ENCODE data around the gene MTMR11. TPM values are rescaled to one million over a fixed set of nuclear protein-coding genes. Genes with fewer than 3 reads are reported as not detected.

MTMR11 gene
- total RNA-seq, 2 experiments from 2014 or later, result 1.7 to 2.2 TPM

- no peak within 1 kb of the TSS for H3K27ac Mint-ChIP-seq
- H3K4me1 Mint-ChIP-seq (ENCODE audit: low read depth), result peaks cover 29% of the 10 kb centered on the region
- intact Hi-C loops (cut with micrococcal nuclease), result loop anchor here (1.0 kb wide), 1 partner anchor 10 kb away; the partner anchor contains the start of gene SF3B4
- H3K4me3 Mint-ChIP-seq, result peak within 1 kb of the TSS; percentile 79
- POLR2A ChIA-PET, result interaction anchor here (1.5 kb wide), 1 partner anchor 30 kb away, joined by 3 read pairs; a partner anchor contains a TSS
- H3K27me3 Mint-ChIP-seq, result no peaks in the 10 kb centered on the region
- CTCF ChIA-PET, result no interaction called here
- DNase-seq, result peak; percentile 74
- H3K36me3 Mint-ChIP-seq, result peaks cover 13% of the 10 kb centered on the region
- no peaks in the 10 kb centered on the region for H3K9me3 Mint-ChIP-seq
Measured at GRCh38 chr1:149917571-149918144, 19.0 kb downstream of the MTMR11 start, which contains the start of gene SV2A. TSS of gene SV2A (minus strand) at chr1:149917844. CDS start at chr1:149913840, 4,004 bp downstream.

DNA sequence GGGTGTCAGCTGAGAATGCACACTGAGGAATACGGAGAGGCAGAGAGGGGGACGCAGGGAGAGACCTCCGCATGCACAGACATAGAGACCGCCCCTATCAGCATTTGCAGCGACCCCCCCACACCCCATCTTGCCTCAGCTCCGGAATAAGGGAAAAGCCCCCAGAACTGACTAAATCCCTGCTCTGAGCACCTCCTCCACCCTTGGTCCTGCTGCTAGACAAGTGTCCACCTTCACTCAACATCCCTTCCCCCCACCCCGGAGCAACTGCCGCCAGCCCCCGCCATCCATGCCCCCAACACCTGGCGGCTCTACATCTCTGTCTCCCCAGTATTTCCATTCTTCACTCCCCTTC, 19.8 kb downstream of the MTMR11 start:
- intact Hi-C loops (cut with micrococcal nuclease), result no loop called here
- Mint-ChIP-seq H3K9me3 (no peaks in the 10 kb centered on the region), H3K36me3 (peaks cover 7% of the 10 kb centered on the region), H3K27ac (no peak overlapping the region), H3K4me3 (peak overlapping the region; percentile 79), H3K4me1 (ENCODE audit: low read depth) (peaks cover 29% of the 10 kb centered on the region), H3K27me3 (no peaks in the 10 kb centered on the region)
- no peak for DNase-seq
- POLR2A ChIA-PET, result interaction anchor here (1.7 kb wide), 1 partner anchor 29 kb away, joined by 8 read pairs; a partner anchor contains a TSS
- CTCF ChIA-PET, result no interaction called here

DNA sequence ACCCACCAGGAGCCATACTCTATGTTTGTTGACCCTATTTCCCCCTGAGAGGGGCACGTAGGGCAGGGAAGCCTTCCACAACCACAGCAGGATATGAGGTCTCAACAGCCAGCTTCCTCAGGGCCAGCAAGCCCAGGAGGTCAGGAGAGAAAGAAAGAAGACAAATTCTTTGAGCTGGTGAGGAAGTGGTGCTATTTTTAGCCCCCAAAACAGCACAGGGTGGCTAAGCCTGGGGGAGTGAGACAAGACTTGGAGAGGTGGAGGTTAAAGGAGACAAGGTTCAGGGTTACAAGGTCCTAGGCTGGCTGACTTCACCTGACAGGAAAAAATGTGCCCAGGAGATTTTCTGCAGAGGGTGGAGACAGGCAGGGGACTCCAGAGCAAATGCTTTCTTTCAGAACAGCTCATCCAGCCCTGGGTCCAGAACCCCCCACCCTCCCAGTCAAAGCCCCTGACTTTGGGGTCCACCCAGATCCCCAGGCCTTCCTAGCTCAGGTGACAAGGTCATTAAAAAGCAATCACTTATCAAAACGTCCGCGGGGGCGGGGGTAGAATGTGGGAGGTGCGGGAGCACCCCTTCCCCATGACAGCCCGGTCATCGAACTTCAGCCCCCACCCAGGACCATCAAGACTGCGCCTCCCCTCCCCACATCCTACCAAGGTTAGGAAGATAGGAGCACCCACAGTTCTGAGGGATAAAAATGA, 20.3 kb downstream of the MTMR11 start:
- intact Hi-C loops (cut with micrococcal nuclease), result no loop called here
- peaks cover 29% of the 10 kb centered on the region for H3K4me1 Mint-ChIP-seq (ENCODE audit: low read depth)
- ChIA-PET CTCF (no interaction called here), POLR2A (interaction anchor here (0.6 to 1.7 kb wide), 3 partner anchors 29 to 215 kb away, joined by 3 to 8 read pairs (median 4); a partner anchor contains a TSS)
- no peaks in the 10 kb centered on the region for H3K27me3 Mint-ChIP-seq
- no peaks in the 10 kb centered on the region for H3K9me3 Mint-ChIP-seq
- H3K36me3 Mint-ChIP-seq, result peaks cover 4% of the 10 kb centered on the region
- no peak overlapping the region for H3K27ac Mint-ChIP-seq
- no peak for DNase-seq
- peak overlapping the region; percentile 79 for H3K4me3 Mint-ChIP-seq

DNA sequence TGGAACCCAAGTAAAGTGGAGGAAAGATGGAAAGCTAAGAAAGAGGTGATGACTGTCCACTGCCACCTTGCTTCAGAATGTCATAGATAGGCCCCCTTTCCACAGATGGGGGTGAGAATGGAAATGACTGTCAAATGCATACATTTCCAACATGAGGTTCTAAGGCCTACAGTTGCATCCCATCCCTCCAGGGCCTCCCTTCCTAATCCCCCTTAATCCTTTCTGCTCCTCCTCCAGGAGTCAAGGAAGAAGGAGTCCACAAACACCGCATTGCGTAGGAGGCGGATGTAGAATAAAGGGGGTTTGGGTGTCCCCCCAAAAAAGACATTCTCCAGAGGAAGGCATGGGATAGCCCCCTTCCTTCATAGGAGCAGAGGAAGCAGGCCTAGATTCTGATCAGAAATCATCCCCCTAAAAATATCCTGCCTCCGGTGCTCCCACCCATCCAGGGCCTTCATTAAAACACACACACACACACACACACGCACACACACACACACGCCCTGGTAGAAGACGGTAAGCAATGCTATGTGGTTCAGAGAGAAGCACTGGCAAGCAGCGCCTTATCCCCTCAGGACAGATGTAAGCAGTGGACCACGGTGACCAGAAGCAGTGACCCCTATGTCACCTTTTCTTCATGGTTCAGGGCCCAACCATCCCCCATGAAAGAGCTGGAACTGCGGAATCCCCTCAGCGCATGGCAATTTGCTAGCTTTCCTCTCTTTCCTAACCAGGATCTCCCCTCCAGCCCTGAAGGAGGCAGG, 21.1 kb downstream of the MTMR11 start:
- H3K4me3 Mint-ChIP-seq, result peak overlapping the region; percentile 79
- H3K36me3 Mint-ChIP-seq, result peaks cover 2% of the 10 kb centered on the region
- peaks cover 29% of the 10 kb centered on the region for H3K4me1 Mint-ChIP-seq (ENCODE audit: low read depth)
- H3K9me3 Mint-ChIP-seq, result no peaks in the 10 kb centered on the region
- intact Hi-C loops (cut with micrococcal nuclease), result no loop called here
- CTCF ChIA-PET, result no interaction called here
- H3K27ac Mint-ChIP-seq, result no peak overlapping the region
- H3K27me3 Mint-ChIP-seq, result no peaks in the 10 kb centered on the region
- no peak for DNase-seq
- POLR2A ChIA-PET, result interaction anchor here (0.6 to 1.7 kb wide), 3 partner anchors 28 to 216 kb away, joined by 3 to 8 read pairs (median 4); a partner anchor contains a TSS

- Mint-ChIP-seq H3K4me3 (no peak overlapping the region), H3K36me3 (peaks cover 2% of the 10 kb centered on the region), H3K9me3 (no peaks in the 10 kb centered on the region), H3K27ac (no peak overlapping the region), H3K4me1 (ENCODE audit: low read depth) (peaks cover 29% of the 10 kb centered on the region), H3K27me3 (no peaks in the 10 kb centered on the region)
- ChIA-PET POLR2A (no interaction called here), CTCF (interaction anchor here (1.1 kb wide), 1 partner anchor 48 kb away, joined by 3 read pairs; no protein-coding TSS in a partner anchor)
- DNase-seq, result no peak
- intact Hi-C loops (cut with micrococcal nuclease), result no loop called here
Measured at GRCh38 chr1:149914545-149914944, 22.1 kb downstream of the MTMR11 start.

DNA sequence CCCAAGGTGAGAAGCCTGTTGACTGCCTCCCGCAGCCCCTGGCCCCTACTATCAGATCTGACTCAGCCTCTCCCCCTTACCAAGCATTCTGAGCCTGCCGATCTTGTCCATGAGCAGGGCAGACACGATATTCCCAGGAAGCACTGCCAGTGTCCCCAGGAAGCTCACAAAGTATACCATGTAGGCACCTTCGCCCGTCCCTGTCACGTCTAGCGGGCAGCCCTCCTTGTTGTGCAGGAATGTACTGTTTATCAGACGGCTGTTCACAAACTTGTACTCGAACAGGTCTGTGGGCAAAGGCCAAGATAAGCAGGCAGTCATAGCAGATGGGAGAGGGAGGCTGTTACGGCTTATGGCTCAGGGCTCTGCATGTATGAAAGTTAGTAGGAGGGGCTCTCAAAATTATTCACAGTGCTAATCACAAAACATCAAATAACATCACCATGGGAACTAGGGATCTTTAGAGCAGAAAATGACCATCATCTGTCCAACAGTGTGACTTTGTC, 30.1 kb downstream of the MTMR11 start:
- ChIA-PET POLR2A (no interaction called here), CTCF (no interaction called here)
- DNase-seq, result no peak
- Mint-ChIP-seq H3K4me1 (ENCODE audit: low read depth) (no peaks in the 10 kb centered on the region), H3K4me3 (no peak overlapping the region), H3K9me3 (no peaks in the 10 kb centered on the region), H3K27ac (no peak overlapping the region), H3K27me3 (no peaks in the 10 kb centered on the region), H3K36me3 (peaks cover 8% of the 10 kb centered on the region)
- intact Hi-C loops (cut with micrococcal nuclease), result no loop called here

GRCh38 chr1:149903836-149904491, 32.7 kb downstream of the MTMR11 start:
- peaks cover 11% of the 10 kb centered on the region for H3K36me3 Mint-ChIP-seq
- H3K27me3 Mint-ChIP-seq, result no peaks in the 10 kb centered on the region
- intact Hi-C loops (cut with micrococcal nuclease), result no loop called here
- H3K27ac Mint-ChIP-seq, result no peak overlapping the region
- no peak for DNase-seq
- no peak overlapping the region for H3K4me3 Mint-ChIP-seq
- H3K4me1 Mint-ChIP-seq (ENCODE audit: low read depth), result peaks cover 17% of the 10 kb centered on the region
- CTCF ChIA-PET, result no interaction called here
- H3K9me3 Mint-ChIP-seq, result no peaks in the 10 kb centered on the region
- POLR2A ChIA-PET, result no interaction called here

DNA sequence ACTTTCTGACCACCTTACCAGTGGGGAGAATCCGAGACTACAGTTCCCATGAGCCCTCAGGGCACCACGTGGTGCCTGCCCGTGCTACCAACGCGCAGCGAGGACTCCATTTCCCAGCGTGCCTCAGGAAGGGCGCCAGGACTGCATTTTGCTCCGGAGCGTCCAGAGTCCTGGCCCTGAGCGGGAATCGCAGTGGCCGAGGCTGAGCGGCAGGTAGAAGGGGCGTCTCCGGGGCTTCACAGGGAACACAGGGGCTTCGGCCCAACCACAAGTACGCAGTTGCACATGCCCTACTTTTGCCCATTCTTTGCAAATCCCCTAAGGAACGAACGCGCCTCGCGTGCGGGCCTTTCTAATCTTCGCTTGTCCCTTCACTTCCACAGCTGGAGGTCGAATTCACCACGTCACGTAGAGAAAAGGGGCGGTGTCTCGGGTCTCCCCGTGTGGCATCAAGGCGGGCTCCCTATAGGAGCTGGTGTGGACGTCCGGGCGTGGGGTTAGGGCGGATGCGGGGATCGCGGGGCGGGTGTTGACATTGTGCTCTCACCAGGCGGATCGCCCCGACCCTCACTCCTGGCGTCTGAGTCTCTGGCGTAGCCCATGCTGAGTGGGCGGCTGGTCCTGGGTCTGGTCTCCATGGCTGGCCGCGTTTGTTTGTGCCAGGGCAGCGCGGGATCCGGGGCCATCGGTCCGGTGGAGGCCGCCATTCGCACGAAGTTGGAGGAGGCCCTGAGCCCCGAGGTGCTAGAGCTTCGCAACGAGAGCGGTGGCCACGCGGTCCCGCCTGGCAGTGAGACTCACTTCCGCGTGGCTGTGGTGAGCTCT, 37.0 kb downstream of the MTMR11 start, which contains the start of gene BOLA1:
Gene BOLA1 (plus strand): TSS at position 109 of the 825 bp plus-strand sequence. CDS start 492 bp downstream, at position 601.
- peak within 1 kb of the TSS; percentile 94 for H3K27ac Mint-ChIP-seq
- DNase-seq, result peak; percentile 90
- H3K27me3 Mint-ChIP-seq, result no peaks in the 10 kb centered on the region
- peaks cover 7% of the 10 kb centered on the region for H3K36me3 Mint-ChIP-seq
- peaks cover 19% of the 10 kb centered on the region for H3K4me1 Mint-ChIP-seq (ENCODE audit: low read depth)
- peak within 1 kb of the TSS; percentile 90 for H3K4me3 Mint-ChIP-seq
- CTCF ChIA-PET, result interaction anchor here (1.1 to 1.3 kb wide), 4 partner anchors 11 to 169 kb away, joined by 3 to 7 read pairs (median 4); no protein-coding TSS in a partner anchor
- no peaks in the 10 kb centered on the region for H3K9me3 Mint-ChIP-seq
- POLR2A ChIA-PET, result interaction anchor here (1.2 to 2.6 kb wide), 3 partner anchors 11 to 28 kb away, joined by 6 to 29 read pairs (median 6); partner anchors contain the start of gene SF3B4
- intact Hi-C loops (cut with micrococcal nuclease), result loop anchor here (1.0 kb wide), 1 partner anchor 28 kb away; the partner anchor contains the start of gene SF3B4

DNA sequence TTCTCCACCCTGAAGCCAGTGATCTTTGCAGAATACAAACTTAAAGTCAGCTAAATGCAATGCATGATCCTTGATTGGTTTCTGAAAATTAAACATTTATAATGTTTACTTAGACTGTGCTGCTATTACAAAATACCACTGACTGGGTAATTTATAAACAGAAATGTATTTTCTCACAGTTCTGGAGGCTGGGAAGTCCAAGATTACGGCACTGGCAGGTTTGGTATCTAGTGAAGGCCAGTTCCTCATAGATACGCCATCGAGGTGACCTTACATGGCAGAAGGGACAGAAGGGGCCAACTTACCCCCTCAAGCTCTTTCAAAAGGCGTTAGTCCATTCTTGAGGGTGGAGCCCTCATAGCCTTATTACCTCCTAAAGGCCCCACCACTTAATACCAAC, 40.1 kb downstream of the MTMR11 start:
- Mint-ChIP-seq H3K36me3 (peaks cover 3% of the 10 kb centered on the region), H3K27ac (no peak overlapping the region), H3K4me1 (ENCODE audit: low read depth) (peaks cover 19% of the 10 kb centered on the region), H3K4me3 (no peak overlapping the region), H3K9me3 (no peaks in the 10 kb centered on the region), H3K27me3 (no peaks in the 10 kb centered on the region)
- ChIA-PET POLR2A (no interaction called here), CTCF (no interaction called here)
- intact Hi-C loops (cut with micrococcal nuclease), result no loop called here
- no peak for DNase-seq

DNA sequence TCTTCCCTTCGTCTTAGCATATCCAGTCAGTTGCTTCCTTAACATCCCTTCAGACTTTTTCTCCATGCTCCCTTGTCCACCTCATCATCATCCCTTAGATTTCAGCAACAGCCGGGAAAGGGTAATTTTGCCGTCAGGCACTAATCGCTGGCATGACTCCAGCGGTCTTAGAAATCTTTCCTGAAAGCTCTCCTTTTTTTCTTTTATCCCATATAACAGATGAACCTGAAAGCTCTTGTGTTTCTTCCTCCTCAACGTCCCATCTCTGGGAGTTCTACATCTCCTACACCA, 47.7 kb downstream of the MTMR11 start:
- DNase-seq, result no peak
- CTCF ChIA-PET, result interaction anchor here (0.9 to 2.5 kb wide), 15 partner anchors 10 to 298 kb away, joined by 3 to 19 read pairs (median 4); partner anchors contain the start of genes BOLA1 and SF3B4
- Mint-ChIP-seq H3K27ac (no peak overlapping the region), H3K27me3 (no peaks in the 10 kb centered on the region), H3K4me1 (ENCODE audit: low read depth) (peaks cover 2% of the 10 kb centered on the region), H3K9me3 (no peaks in the 10 kb centered on the region), H3K36me3 (no peaks in the 10 kb centered on the region), H3K4me3 (no peak overlapping the region)
- intact Hi-C loops (cut with micrococcal nuclease), result loop anchor here (1.0 to 10.0 kb wide), 3 partner anchors 38 to 676 kb away; partner anchors contain the start of gene SF3B4
- POLR2A ChIA-PET, result interaction anchor here (0.8 to 6.6 kb wide), 9 partner anchors 10 to 298 kb away, joined by 3 to 118 read pairs (median 29); partner anchors contain the start of genes BOLA1, OTUD7B, PLEKHO1 and SF3B4

Measured in activated CD4-positive, alpha-beta memory T cell treated with anti-CD3 and anti-CD28 coated beads for 36 hours (primary cell).